Stimulated activated CD4-positive, alpha-beta T cell treated with anti-CD3 and anti-CD28 coated beads, Interleukin-4, amount 100 ng/mL, for 24 hours (primary cell): ENCODE results near the gene SLC22A5.
A peak's percentile ranks its signal among the peaks of the same experiment; 100 is the strongest.
"Not testable (repeated sequence)": the region's sequence is repeated elsewhere in the genome, so short reads cannot be mapped to it uniquely, and the experiment has no call there.

Experiments used
- DNase-seq: peaks from one replicate; pipeline ENCODE4 v3.0.0-alpha.2; 2020

Gene SLC22A5

DNA sequence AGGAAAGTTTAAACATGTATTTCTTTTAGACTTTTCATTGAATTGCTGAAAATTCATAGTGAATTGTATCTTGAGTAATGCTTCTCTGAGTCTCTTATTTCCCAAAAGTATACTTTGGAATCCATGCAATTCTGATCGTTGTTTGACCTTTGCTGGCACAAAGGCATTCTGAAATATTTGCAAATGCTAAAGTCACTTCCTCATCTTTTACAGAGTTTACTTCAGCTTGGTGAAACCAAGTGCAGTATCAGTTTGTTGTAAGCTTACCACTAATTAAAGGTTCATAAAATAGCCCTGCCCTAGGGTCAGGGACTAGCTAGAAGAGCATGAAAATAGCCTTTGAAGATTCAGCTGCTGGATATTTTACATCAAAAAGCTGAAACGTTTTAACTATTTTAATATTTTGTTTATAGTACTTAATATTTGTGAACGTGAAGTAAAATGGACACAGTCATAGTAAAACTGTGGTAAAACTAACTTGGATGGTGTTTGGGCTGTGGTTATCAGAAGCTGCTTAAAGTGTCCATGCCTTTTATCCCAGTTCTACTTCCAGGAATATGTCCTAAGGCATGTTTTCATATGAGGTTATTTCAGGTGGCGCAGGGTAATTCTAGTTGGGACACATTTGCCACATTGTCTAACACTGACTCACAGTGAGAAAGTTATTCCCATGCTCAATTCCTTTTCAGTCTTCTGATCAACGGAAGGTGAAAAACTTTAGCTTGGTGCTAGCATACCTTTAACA, 45.3 kb downstream of the SLC22A5 start:
- DNase-seq, result no peak

DNA sequence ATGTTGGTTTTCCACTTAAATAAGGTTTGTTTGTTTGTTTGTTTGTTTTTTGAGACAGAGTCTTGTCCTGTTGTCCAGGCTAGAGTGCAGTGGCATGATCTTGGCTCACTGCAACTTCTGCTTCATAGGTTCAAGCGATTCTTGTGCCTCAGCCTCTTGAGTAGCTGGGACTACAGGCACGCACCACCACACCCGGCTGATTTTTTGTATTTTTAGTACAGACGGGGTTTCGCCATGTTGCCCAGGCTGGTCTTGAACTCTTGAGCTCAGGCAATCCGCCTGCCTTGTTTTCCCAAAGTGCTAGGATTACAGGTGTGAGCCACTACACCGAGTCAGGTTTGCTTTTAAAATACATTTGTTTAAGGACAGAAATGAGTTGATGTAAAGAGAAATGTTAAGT, 46.0 kb downstream of the SLC22A5 start:
- not testable (repeated sequence) for DNase-seq

DNA sequence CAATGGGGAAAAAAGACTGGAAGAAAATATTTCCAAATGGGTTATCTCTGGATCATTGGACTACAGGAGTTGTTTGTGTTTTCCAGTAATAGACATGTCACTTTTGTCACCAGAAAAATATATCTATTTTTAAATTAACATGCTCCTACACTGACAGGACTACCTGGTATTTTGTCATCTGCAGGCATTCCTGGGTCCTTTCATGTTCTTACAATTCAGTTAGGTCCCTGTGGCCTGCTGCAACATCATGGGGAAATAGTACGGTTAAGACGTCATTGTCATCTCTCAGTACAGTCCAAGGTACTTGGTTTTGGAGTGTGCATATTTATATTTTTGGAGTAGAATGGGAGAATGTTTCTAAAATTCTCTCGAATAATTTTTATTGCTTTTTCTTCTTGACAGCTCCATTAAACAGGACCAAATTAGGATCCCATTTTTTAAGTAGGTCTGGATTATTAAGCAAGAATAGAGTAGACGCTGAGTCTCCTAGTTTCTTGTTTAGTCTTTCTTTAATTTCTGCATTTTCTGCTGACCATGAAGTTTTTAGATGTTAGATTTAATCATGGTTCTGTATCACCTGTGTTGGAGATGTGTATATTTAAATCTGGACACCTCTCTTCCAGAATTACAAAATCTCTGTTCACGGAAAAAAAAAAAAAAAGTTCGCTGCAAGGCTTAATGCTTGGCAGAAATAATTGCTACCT, 46.9 kb downstream of the SLC22A5 start:
- DNase-seq, result no peak

DNA sequence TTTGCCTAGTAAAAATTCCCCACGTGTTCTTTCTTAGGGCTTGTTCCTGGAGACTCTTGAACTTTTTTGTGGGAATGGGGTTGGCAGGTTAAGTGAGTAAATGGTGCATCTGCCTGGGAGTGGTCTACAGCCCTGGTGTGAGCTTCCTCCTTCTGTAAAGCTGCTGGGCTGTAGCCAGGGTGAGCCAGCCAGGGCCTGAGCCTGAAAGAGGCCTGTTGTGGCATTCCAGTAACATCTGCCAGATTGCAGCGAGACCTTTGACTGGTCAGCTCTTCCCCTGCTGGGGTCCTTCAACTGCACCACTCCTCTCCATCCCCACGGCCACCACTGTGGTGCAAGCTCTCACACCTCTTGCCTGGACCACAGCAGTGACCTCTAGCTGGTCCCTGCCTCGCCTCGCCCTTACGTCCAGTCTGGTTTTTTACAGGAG, 47.5 kb downstream of the SLC22A5 start:
- DNase-seq, result no peak

DNA sequence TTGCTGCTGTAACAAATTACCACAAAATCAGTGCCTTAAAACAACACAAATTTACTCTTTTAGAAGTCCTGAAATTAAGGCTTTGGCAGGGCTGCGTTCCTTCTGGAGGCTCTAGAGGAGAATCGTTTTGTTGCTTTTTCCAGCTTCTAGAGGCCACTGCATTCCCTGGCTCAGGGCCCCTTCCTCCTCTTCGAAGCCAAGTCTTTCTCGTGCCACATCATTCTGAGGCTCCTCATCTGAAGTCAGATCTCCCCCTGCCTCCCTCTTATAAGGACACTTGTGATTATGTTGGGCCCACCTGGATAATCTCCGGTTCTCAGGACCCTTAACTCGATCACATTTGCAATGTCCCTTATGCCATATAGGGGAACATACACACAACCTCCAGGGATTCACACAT, 48.0 kb downstream of the SLC22A5 start:
- DNase-seq, result no peak

DNA sequence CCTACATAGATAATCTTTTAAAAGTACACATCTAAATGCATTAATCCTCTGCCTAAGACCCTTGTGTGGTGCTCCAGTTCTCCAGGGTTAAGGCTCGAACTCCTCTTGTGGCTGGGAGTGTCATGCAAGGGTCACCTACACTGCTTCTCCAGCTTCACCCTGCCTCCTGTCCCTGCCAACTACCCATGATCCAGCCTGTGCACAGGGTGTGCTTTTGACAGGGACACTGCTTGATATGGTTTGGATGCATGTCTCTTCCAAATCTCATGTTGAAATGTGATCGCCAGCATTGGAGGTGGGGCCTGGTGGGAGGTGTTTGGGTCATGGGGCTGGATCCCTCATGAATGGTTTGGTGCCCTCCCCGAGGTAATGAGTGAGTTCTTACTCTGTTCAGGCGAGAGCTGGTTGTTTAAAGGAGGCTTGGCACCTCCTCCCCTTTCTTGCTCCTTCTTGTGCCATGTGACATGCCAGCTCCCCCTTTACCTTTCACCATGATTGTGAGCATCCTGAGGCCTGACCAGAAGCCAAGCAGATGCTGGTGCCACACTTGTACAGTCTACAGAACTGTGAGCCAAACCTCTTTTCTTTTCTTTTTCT, 48.5 kb downstream of the SLC22A5 start:
- no peak for DNase-seq

DNA sequence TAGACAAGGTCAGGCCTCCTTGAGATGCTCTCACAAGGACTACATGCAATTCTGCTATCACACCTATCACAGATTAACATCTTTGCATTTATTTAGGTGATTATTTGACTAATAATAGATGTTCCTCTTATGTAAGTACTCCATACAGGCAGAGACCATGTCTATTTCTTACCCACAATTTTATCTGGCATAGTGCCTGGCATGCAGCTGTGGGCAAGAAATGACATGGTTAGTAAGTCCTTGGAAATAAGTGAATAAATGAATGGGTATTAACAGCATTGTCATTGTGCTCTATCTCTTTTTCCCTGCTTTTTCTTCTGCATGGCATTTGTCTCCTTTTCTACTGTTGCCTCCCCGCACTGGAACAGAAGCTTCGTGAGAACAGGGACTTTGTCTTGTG, 49.4 kb downstream of the SLC22A5 start:
- no peak for DNase-seq

DNA sequence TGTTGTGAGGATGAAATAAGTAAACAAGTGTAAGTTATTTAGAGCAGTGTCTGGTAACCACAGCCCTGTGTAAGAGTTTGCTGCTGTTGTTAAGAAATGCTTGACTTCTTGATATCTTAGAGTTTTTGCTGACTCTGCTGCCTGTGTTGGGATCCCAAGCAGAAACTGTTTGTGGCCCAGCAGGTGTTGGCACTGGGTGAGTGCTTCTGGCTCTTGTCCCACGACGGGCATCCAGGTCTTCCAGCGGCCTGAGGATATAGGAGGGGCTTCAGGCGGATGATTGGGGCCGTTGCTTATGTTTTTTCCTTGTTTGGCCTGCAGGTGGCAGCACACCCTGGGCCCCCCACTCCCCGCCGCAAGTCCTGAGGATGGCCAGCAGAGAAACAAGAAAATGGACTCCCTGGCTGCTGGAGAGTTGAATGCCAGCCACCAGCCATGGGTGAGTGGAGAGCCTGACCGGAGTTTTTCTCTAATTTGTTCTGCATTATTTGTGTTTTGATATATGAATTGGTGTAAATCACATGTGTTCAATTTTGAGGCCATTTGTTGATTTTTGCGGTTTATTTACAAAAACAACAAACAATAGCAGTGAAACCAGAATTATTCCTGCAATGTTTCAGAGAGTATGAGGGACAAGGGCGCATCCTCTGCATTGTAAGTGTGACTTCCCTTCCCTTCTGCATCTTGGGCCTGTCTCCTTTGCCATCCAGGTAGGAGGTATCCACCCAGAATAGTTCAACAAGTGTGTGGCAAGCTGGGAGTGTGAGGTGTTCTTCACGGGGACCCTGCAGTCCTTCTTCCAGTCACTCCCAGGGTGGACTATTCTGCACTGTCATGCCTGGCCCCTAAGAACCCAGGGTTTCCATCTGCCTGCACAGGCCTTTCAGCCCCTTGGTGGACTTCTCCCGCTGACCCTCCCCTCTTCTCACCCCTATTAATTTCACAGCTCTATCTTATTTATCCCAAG, 50.3 kb downstream of the SLC22A5 start:
- peak; percentile 66 for DNase-seq

DNA sequence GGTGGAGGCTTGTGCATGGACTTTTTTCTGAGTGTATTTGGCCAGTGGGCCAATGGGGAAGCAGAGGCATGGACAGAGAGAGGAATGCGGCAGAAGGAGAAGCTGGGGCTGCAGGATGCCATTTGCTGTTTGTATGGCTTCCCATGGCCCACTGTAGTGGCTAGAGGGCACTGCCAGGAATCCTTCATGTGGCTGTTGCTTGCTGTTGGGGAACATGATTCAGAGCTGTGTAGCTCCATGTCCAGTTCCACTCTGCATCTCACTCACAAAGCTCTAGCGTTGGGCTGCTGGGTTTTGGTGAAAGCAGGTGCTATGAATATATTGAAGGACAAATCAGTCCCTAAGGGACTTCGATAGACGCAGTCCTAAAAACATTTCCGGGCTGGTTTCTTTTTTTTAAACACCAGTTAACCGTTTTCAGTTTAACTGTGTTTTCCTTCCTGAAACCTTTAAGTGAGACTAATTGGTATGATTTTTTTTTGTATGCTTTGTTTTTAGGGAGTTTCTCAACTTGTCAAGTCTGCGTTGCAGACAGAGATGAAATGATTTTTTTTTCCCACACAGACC, 51.3 kb downstream of the SLC22A5 start:
- peak; percentile 32 for DNase-seq

DNA sequence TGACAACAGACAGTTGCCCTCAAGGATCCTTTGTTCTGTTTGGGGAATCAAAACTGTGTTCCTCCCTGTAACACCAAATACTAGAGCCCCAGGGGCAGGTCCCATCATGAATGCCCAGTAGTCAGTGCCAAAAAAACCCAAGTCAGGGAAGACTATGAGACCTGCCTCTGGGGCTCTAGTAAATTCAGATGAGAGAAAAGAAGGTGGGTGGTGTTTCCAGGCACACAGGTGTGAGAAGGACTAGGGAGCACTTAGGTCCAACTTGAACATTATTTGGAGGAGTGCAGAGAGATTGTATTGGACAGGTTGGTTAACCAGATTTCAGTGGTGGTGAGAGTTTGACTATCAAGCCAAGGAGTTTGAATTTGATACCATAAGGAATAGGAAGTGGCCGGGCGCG, 52.0 kb downstream of the SLC22A5 start:
- DNase-seq, result no peak

DNA sequence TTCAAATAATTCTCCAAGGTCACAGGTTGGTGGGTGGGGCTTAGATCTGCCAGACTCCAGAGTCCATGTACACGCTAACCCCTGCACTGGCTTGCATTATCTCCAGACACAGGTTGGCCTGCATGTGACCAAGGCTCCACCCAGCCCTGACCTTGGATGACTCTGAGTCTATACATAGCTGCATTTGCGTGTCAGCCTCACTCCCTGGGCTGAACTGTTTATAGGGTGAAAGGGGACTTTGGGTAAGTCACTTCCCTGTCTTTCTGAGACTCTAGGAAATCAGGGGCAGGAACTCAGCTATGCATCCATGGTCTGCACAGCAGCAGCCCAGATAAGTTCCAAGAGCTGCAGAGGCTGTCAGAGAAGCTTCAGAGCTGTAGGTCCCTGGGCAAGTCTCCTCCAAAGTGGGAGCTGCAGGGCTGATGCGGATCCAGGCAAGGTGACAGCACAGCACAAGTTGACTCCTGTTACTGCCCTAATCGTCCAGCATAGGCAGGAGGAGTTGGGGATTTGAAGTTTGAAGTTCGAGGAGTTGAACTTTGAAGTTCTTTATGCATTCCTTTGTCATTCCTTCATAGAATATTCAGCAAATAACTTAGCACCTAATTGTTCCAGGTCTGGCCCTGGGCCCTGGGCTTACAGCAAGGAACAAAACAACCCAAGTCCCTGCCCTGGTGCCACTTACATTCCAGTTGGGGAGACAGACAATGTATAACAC, 53.4 kb downstream of the SLC22A5 start:
- DNase-seq, result no peak

DNA sequence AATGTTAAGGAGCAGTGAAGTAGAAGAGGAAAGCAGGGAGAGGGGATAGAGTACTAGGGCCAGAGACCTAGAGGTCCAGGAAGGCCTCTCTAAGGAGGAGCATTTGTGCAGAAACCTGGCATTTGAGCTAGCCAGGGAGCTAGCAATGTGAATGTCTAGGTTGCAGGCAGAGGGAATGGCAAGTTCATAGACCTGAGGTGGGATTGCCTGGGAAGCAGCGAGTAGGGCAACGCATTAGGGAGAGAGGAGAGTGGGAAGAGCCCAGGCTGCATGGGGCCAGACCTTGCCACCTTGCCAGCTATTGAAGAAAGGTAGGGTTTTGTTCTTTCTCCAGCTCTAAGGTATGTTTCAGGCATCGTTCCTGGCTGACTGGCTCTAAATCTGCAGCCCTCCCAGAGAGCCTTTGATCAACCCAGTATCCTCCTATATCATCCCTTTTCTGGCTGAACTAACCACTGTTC, 54.0 kb downstream of the SLC22A5 start:
- no peak for DNase-seq

DNA sequence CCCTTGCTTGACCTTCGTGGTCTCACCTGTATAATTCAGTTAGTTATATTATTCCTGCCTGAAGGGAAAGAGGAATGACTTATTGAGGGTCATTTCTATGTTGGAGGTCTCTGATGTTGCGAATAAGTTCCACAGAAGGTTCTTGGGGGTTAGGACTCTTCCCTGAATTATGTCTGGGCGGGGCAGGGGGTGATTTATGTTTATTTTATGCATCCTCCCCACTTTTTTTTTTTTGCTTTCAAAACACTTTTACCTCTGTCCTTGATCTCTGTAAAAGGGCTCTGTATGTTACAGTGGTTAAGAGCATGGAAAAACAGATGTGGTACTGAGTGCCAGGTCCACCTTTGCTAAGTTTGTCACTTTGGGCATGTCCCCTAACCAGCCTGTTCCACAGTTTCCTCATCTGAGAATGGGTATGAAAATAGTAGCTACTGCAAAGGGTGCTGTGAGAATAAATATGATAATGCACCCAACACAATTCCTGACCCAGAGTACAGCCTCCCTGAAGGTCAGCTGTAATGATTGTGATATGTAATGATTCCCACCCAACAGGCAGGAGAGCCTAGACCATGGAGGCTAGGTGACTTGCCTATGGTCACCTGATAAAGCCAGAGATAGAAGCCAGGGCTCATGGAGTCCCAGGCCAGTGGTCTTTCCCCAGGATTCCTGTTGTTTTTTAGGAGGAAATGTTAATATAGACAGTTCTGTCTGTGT, 54.8 kb downstream of the SLC22A5 start:
- DNase-seq, result no peak

DNA sequence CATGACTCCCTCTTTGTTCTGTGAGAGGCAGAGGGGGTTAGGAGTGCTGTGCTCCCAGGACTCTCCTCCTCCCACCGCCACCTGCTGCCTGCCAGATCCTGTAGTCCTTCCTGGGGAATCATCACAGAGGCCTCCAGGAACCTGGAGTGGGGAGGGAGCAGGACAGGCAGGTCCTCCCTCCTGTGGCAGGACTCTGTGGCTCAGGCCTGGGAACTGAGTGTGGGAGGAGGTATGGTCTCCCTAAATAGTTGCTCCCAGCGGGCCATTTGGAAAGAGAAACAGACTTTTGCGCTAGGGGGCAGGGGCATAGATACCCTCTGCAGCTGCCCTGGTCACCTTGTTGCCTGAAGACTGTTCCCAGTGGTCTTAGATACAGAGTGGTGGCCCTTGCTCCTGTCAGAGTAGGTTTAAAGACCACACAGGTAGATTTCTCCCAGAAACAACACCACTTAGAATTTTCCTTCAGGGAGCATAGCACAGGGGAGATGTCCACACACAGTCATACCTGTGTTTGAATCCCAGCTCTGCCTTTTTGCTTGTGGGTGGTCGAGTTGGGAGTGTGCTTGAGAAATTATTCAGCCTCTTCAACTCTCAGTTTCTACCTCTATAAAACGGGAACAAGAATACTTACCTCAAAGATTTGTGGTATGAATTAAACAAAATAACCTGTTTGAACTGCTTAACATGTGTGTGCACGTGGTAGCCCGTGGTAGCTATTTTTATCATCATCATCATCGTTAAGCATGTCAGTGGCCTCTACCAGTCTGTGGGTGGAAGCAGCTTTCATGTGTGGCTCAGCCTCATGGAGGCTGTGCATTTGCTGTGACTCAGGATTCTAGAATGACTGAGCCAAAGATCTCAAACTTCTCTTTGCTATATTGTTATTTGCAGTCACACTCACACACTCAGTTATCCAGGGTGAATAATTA, 55.8 kb downstream of the SLC22A5 start:
- DNase-seq, result peak; percentile 84

DNA sequence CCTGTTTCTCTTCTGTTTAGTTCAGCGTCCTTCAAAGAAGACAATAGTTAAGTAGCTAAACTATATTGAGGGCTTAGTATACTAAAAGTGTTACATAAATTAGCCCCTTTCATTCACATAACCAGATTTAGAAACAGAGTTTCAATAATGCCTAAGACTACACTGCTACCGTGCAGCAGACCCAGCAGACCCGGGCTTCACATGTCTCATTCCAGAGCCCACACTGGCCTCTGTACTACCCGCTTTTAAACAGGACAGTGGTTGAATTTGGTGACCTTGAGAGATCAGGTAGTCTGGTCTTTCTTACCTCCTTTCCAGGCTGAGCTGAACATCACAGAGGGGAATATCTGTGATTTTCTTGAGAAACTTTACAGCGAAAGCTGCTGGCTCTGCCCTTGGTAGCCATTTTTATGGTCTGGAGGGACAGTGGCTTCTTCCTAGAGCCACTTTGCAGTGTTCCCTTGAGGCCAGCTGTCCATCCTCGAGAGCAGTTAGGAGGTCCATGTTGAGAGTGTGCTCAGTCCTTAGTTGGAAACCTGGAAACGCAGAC, 56.5 kb downstream of the SLC22A5 start:
- no peak for DNase-seq

DNA sequence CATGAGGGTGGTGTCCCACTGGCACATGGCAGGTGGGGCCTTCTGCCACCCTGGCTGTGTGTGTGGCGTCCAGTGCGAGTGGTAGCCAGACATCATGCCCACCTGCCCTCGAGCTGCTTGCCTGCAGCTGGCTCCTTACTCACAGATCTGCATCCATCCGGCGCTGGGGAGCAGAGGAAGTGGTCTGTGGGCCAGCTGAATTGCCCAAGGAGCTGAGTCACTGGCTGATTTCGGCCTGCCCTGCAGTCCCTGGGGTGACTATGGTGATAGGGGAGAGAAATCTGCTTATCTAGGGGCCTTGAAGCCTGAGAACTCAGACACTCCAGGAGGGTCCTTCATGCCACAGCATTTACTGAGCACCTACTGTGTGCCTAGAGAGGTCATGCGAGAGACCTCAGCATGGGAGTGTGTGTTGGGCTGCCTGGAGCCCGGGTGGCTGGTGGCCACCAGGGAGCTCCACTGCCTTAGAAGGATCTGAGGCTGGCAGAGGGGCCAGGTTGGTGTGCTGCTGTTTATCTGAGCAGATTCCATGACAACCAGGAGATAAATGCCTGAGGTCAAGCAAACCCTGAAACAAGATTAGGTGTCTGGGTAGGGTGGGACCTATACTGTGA, 57.1 kb downstream of the SLC22A5 start:
- peak; percentile 65 for DNase-seq

DNA sequence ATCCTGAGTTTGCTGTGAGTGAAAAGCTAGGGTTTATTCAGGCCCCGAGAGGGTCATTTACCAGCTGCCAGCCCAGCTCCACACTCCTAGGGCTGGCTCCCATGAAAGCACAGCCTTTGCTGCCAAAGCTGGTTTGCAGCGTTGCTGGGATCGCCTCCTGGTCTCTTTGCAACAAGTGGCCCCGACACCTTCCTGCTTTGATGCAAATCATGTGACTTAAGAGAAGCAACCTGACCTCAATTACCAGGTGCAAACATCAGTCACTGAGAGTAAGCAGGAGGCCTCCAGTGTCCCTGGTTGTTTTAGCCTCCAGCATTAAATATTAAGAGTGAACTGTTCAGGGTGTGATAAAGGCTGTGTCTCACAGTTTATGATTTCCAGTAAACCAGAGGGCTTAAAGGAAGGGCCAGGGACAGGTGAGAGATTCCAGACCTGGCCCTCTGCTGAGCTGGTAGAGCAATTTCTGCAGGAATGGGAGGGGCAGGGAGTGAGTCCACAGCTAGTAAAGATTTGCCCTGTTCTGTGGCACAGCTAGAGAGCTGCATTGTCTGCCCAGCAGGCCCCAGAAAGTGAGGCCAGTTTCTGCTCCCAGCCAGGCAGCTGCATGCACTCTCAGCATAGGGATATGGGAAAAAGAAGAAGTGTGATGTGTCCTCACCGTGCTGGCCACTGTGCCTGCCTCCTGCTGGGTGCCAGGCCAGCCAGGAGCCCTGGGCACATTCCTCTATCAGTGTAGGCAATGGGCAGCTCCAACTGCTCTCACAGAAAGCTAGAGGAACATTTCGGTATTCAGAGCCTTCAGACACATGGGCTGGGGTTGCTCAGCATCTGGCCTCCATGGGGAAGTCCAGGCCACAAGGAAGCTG, 58.0 kb downstream of the SLC22A5 start:
- peak; percentile 65 for DNase-seq

DNA sequence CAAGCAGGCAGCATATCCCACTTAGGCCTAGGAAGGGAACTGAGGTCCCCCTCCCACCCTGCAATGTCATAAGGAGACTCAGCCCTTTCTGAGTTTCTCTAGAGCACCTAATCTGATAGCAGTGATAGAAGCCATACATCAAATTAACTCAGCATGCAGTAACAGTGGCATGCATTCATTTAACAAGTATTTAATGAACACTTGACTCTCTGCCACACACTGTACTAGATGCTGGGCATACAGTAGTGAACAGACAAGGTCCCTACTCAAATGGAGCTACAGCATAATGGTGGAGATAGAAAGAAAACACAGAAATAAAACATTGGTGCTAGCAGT, 58.6 kb downstream of the SLC22A5 start:
- no peak for DNase-seq
